ENCODE data around the gene DYNC1LI1.
"Not testable (repeated sequence)": the region's sequence is repeated elsewhere in the genome, so short reads cannot be mapped to it uniquely, and the experiment has no call there.

DYNC1LI1 gene

DNA sequence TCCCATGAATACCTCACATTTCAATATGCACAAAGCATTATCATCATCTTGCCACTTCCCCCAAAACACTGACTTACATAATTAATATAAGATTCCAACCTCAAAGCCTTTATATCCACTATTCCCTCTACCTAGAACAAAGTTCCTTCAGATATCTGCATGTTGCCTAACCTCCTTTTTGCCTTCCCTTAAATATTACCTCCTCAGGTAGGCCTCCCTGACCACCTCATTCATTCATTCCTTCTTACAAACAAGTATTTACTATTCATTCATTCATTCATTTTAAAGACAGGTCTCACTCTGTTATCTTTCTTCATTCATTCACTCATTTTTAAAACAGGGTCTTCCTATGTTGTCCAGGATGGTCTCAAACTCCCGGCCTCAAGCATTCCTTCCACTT lies 18.6 kb downstream of the DYNC1LI1 start:
- in situ Hi-C loops (cut with HindIII; ENCODE audit: low pct_ligation_motif_present, low pct_unique_long_range_greater_than_20kb, low sequenced_read_pairs) = no loop called here
- no peak for DNase-seq

GRCh38 chr3:32551496-32551895 lies 19.2 kb downstream of the DYNC1LI1 start:
- DNase-seq = no peak
- in situ Hi-C loops (cut with HindIII; ENCODE audit: low pct_ligation_motif_present, low pct_unique_long_range_greater_than_20kb, low sequenced_read_pairs) = no loop called here

DNA sequence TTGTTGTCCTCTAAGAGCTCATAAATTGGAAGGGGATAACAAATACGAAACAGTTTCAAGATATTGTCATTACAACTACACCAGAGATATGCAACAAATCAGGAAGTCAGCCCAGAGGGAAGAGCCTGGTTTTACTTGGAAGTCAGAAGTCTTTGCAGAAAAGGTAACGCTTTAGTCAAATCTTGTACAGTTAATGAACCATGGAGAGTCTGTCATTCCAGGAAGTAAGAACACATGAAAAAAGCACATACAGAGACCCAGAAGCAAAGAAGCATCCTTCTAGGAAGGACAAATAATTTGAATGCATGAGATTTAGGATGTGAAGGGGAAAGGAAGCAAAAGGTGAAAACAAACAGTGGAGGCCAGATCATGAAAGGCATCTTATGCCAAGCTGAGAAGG lies 19.6 kb downstream of the DYNC1LI1 start:
- in situ Hi-C loops (cut with HindIII; ENCODE audit: low pct_ligation_motif_present, low pct_unique_long_range_greater_than_20kb, low sequenced_read_pairs) = no loop called here
- peak; percentile 3 for DNase-seq

- in situ Hi-C loops (cut with HindIII; ENCODE audit: low pct_ligation_motif_present, low pct_unique_long_range_greater_than_20kb, low sequenced_read_pairs) = no loop called here
- DNase-seq = no peak
These were observed 25.4 kb downstream of the DYNC1LI1 start for GRCh38 chr3:32545305-32545704.

GRCh38 chr3:32544894-32545293 lies 25.8 kb downstream of the DYNC1LI1 start:
- in situ Hi-C loops (cut with HindIII; ENCODE audit: low pct_ligation_motif_present, low pct_unique_long_range_greater_than_20kb, low sequenced_read_pairs) = no loop called here
- DNase-seq = no peak

GRCh38 chr3:32542807-32543206 lies 27.9 kb downstream of the DYNC1LI1 start:
- no peak for DNase-seq
- in situ Hi-C loops (cut with HindIII; ENCODE audit: low pct_ligation_motif_present, low pct_unique_long_range_greater_than_20kb, low sequenced_read_pairs) = no loop called here

DNA sequence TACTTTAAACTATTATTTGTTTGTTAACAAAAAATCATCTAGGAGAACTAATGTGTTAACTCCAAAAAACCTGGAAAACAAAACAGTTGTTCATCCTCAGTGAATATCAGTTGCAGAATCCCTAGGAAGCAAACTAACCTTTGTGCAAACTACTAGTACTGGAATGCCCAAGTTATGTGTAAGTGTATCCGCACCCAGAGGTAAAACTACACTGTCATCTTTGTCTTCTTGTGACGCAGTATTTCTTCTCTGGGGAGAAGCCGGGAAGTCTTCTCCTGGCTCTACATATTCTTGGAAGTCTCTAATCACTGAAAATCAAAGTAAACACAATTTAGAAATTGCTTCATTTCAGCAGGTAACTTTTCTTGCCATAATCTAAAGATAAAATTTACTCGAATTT lies 29.8 kb downstream of the DYNC1LI1 start:
- no peak for DNase-seq
- in situ Hi-C loops (cut with HindIII; ENCODE audit: low pct_ligation_motif_present, low pct_unique_long_range_greater_than_20kb, low sequenced_read_pairs) = no loop called here

- in situ Hi-C loops (cut with HindIII; ENCODE audit: low pct_ligation_motif_present, low pct_unique_long_range_greater_than_20kb, low sequenced_read_pairs) = no loop called here
- no peak for DNase-seq
These were observed 38.2 kb downstream of the DYNC1LI1 start for GRCh38 chr3:32532434-32532833.

- DNase-seq = no peak
- in situ Hi-C loops (cut with HindIII; ENCODE audit: low pct_ligation_motif_present, low pct_unique_long_range_greater_than_20kb, low sequenced_read_pairs) = no loop called here
These were observed 39.5 kb downstream of the DYNC1LI1 start for GRCh38 chr3:32531010-32531647.

DNA sequence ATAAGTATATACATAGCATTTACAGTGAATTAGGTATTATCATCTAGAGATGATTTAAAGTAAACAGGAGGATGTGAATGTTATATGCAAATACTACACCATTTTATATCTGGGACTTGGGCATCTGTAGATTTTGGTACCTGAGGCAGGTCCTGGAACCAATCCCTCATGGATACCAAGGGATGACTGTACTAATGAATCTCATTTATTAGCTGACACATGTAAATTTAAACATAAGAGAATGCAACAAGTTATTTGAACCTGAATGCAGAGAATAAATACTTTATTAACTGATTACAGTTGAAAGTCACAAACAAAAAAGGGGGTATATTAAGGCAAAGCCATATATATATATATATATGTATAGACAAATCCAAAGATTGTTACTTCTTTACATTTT lies 44.9 kb downstream of the DYNC1LI1 start:
- no peak for DNase-seq
- in situ Hi-C loops (cut with HindIII; ENCODE audit: low pct_ligation_motif_present, low pct_unique_long_range_greater_than_20kb, low sequenced_read_pairs) = no loop called here

DNA sequence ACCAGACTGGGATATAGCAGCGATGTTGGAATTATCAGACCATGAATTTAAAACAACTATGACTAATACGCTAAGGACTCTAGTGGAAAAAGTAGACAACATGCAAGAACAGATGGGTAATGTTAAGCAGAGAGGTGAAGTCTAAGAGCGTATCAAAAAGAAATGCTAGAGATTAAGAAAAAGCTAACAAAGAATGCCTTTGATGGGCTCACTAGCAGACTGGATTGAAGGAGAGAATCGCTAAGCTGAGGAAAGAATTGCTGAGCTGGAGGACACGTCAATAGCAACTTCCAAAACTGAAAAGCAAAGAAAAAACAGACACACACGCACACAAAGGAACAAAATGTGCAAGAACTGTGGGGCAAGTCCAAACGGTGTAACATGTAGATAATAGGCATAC lies 48.0 kb downstream of the DYNC1LI1 start:
- in situ Hi-C loops (cut with HindIII; ENCODE audit: low pct_ligation_motif_present, low pct_unique_long_range_greater_than_20kb, low sequenced_read_pairs) = no loop called here
- DNase-seq = no peak

DNA sequence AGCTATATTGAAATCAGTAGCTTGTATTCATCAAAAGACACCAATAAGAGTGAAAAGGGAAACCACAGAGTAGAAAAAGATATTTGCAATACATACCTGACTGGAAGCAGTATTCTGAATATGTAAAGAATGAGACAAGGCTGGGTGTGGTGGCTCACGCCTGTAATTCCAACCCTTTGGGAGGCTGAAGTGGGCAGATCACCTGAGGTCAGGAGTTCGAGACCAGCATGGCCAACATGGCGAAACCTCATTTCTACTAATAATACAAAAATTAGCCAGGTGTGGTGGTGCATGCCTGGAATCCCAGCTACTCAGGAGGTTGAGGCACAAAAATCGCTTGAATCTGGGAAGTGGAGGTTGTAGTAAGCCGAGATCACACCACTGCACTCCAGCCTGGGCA lies 51.7 kb downstream of the DYNC1LI1 start:
- in situ Hi-C loops (cut with HindIII; ENCODE audit: low pct_ligation_motif_present, low pct_unique_long_range_greater_than_20kb, low sequenced_read_pairs) = not testable (repeated sequence)

DNA sequence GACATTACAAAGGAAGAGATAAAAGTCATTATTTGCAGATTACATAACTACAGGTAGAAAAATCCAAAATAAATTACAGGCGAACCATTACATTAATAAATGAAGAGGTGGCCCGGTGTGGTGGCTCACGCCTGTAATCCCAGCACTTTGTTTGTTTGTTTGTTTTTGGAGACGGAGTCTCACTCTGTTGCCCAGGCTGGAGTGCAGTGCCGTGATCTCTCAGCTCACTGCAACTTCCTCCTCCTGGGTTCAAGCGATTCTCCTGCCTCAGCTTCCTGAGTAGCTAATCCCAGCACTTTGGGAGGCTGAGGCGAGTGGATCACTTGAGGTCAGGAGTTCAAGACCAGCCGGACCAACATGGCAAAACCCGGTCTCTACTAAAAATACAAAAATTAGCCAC lies 53.9 kb downstream of the DYNC1LI1 start:
- in situ Hi-C loops (cut with HindIII; ENCODE audit: low pct_ligation_motif_present, low pct_unique_long_range_greater_than_20kb, low sequenced_read_pairs) = not testable (repeated sequence)

More for the DNA sequence above, 51.7 kb downstream of the DYNC1LI1 start:
- not testable (repeated sequence) for DNase-seq

GRCh38 chr3:32511005-32511404 lies 59.7 kb downstream of the DYNC1LI1 start:
- in situ Hi-C loops (cut with HindIII; ENCODE audit: low pct_ligation_motif_present, low pct_unique_long_range_greater_than_20kb, low sequenced_read_pairs) = no loop called here
- DNase-seq = no peak

More for the DNA sequence above, 53.9 kb downstream of the DYNC1LI1 start:
- not testable (repeated sequence) for DNase-seq

DNA sequence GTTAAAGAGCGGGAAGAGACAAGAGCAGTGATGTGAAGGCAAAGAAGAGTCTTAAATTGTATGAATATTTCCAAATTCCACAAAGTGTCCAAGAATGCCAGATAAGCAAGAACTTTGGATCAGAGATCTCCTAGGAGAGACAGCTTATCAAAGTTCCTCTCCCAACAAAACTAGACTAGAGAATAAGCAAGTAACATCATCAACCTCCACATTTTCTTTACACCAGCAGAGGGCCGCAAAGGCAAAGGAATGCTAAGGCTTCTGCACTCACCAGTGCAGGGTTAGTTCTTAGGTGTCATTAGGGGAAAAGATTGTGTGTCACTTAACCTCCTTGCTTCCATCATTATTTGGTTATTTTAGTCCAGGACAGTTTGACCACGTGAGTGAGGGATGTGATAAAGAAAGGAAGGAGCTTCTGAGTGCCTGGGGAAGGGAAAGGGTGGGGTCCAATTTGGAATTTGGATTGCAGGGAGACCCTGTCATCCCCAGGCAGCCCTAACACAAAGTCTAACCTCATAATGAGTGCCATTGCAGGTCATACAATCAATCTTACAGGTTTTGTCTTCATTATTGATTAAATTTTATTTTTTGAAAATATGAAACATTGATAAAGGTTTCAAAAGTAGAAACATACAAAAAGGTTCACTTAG lies 60.5 kb downstream of the DYNC1LI1 start:
- in situ Hi-C loops (cut with HindIII; ENCODE audit: low pct_ligation_motif_present, low pct_unique_long_range_greater_than_20kb, low sequenced_read_pairs) = no loop called here

DNA sequence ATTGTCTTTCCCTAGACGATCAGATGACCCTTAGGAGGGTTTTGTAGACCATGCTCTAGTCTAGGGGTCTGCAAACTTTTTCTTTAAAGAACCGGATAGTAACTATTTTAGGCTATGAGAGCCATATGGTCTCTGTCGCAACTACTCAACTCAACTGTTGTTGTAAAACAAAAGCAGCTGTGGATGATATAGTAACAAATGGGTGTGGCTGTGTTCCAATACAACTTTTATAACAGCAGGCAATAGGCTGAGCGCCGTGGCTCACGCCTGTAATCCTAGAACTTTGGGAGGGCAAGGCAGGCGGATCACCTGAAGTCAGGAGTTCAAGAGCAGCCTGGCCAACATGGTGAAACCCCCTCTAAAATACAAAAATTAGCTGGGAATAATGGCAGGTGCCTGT lies 61.9 kb downstream of the DYNC1LI1 start:
- in situ Hi-C loops (cut with HindIII; ENCODE audit: low pct_ligation_motif_present, low pct_unique_long_range_greater_than_20kb, low sequenced_read_pairs) = no loop called here

More for the DNA sequence above, 60.5 kb downstream of the DYNC1LI1 start:
- peak; percentile 70 for DNase-seq

DNA sequence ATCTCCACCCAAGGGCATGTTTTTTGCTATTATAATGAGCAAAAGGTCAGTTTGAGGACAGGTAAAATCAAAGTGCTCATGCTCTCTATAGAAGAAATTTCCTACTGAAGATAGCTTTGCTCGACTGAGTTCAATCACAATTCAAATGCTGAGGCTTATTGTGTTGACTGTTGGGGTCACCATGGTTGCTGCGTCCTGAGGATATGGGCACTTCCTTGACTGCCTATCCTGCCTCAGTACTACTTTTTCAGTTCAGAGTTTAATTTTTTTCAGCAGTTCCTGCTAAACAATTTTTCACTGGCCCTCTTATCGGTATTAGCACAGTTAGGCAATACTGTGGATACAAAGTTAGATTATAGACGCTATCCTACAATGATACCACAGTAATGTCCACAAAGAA lies 64.2 kb downstream of the DYNC1LI1 start:
- DNase-seq = no peak
- in situ Hi-C loops (cut with HindIII; ENCODE audit: low pct_ligation_motif_present, low pct_unique_long_range_greater_than_20kb, low sequenced_read_pairs) = no loop called here

More for the DNA sequence above, 61.9 kb downstream of the DYNC1LI1 start:
- no peak for DNase-seq

GRCh38 chr3:32502946-32503286 lies 67.7 kb downstream of the DYNC1LI1 start:
- in situ Hi-C loops (cut with HindIII; ENCODE audit: low pct_ligation_motif_present, low pct_unique_long_range_greater_than_20kb, low sequenced_read_pairs) = no loop called here
- DNase-seq = no peak

DNA sequence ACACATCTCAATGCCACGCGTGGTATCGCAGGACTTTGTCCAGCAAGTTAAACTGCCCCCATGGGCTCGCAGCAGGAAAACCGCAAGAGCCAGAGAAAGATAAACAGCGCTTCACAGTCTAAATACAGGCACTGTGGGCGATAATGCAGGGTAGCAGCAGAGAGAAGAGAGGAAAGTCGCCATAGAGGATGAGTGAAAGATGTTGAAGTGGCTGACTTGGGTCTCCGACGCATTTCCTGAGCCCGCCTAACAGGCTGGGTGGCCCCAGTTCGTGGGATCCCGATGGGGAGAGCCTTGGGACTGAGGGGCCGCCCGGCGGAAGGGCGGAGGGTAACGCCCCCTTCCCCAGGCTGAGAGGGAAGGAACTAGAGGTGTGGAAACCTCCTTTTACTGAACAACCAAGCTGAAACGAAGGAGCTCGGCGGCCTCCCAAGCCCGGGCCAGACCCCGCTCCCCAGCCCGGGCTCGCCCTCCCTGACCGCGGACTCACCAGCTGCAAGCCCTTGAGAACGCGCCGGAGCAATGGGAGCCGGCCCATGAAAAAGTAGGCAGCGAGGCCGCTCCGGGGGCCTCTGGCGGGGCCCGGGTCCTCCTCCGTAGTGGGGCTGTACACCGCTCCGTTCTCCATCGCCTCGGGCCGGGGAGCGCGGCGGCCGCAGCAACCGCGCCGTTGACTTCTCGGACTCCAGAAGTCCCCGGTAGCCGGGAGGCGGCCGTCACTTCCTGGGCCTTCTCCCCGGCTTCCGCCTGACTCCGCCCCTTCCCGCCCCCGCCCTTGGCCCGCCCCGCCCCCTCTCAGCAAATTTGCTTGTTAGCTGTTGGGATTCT lies 68.3 kb downstream of the DYNC1LI1 start, which contains the start of gene CMTM6:
CMTM6 (minus strand) TSS at position 735 of the 828 bp plus-strand sequence; CDS start at position 628, 107 bp downstream.
- in situ Hi-C loops (cut with HindIII; ENCODE audit: low pct_ligation_motif_present, low pct_unique_long_range_greater_than_20kb, low sequenced_read_pairs) = no loop called here
- DNase-seq = peak; percentile 76
